Common myeloid progenitor, CD34-positive (primary cell): ENCODE data around the gene FOXF2.
A peak's percentile ranks its signal among the peaks of the same experiment; 100 is the strongest.

Experiments used
- CTCF ChIA-PET: fragments of 350-600 bp; sonication (Branson Sonifier 250); formaldehyde crosslinking; loops from one replicate; lab custom pipeline; 2021; ENCODE audit warnings: antibody characterized with exemption; lab: Charles Lee
- POLR2A ChIA-PET: fragments of 350-600 bp; sonication (Branson Sonifier 250); formaldehyde crosslinking; loops from one replicate; lab custom pipeline; 2021; ENCODE audit warnings: antibody characterized with exemption; lab: Charles Lee
- DNase-seq, 3 donors: peaks; one replicate each; pipeline versions ENCODE4 v3.0.0 to v3.0.0-alpha.2; 2013
- H3K27ac ChIP-seq, 2 experiments: 1 replicate in 1 of 2; 2 replicates in 1 of 2; pipeline ENCODE4 v1.7.0; 2013; ENCODE audit warnings: inconsistent platforms in 2 of 2, low read length in 2 of 2, mild to moderate bottlenecking in 2 of 2, low read depth in 1 of 2, moderate library complexity in 1 of 2; ENCODE audit not compliant: severe bottlenecking in 2 of 2, insufficient read depth in 1 of 2, poor library complexity in 1 of 2
- H3K27me3 ChIP-seq, 5 experiments: replicated peaks in 2 of 5; 1 replicate in 3 of 5; 2 replicates in 2 of 5; pipeline versions ENCODE4 v1.6.1 to v1.7.0; 2013; ENCODE audit warnings: low read length in 4 of 5, mild to moderate bottlenecking in 2 of 5, moderate library complexity in 2 of 5, inconsistent platforms in 1 of 5; ENCODE audit not compliant: insufficient read depth in 5 of 5, control insufficient read depth in 4 of 5
- H3K36me3 ChIP-seq, 4 experiments: 1 replicate in 2 of 4; 2 replicates in 2 of 4; pipeline versions ENCODE4 v1.6.1 to v1.7.0; 2013; ENCODE audit warnings: low read length in 3 of 4, control low read depth in 1 of 4, mild to moderate bottlenecking in 1 of 4; ENCODE audit not compliant: control insufficient read depth in 4 of 4, insufficient read depth in 4 of 4
- H3K4me1 ChIP-seq, 4 experiments: 1 replicate in 3 of 4; 2 replicates in 1 of 4; pipeline versions ENCODE4 v1.6.1 to v1.7.1; 2013; ENCODE audit warnings: low read length in 3 of 4, mild to moderate bottlenecking in 3 of 4, control low read depth in 1 of 4, inconsistent platforms in 1 of 4, moderate library complexity in 1 of 4; ENCODE audit not compliant: control insufficient read depth in 4 of 4, insufficient read depth in 4 of 4; ENCODE audit errors: control extremely low read depth in 1 of 4
- H3K4me3 ChIP-seq, 7 experiments: 1 replicate in 4 of 7; 2 replicates in 3 of 7; pipeline versions ENCODE4 v1.5.1 to v1.7.0; 2013; ENCODE audit warnings: mild to moderate bottlenecking in 7 of 7, low read length in 6 of 7, moderate library complexity in 6 of 7, inconsistent platforms in 2 of 7, low read depth in 2 of 7, control low read depth in 1 of 7; ENCODE audit not compliant: insufficient read depth in 4 of 7, control insufficient read depth in 1 of 7; ENCODE audit errors: extremely low read depth in 1 of 7
- H3K9me3 ChIP-seq, 5 experiments: 1 replicate in 4 of 5; 2 replicates in 1 of 5; pipeline versions ENCODE4 v1.6.1 to v1.7.1; 2013; ENCODE audit warnings: low read length in 4 of 5, mild to moderate bottlenecking in 2 of 5, inconsistent platforms in 1 of 5, low read depth in 1 of 5, moderate library complexity in 1 of 5; ENCODE audit not compliant: control insufficient read depth in 4 of 5, insufficient read depth in 2 of 5; ENCODE audit errors: control extremely low read depth in 1 of 5
- WGBS: methylation state at CpG from one replicate; pipeline ENCODE4 v1.1.5; 2013; ENCODE audit not compliant: insufficient coverage; 5-methylcytosine and 5-hydroxymethylcytosine counted together

FOXF2 gene

DNA sequence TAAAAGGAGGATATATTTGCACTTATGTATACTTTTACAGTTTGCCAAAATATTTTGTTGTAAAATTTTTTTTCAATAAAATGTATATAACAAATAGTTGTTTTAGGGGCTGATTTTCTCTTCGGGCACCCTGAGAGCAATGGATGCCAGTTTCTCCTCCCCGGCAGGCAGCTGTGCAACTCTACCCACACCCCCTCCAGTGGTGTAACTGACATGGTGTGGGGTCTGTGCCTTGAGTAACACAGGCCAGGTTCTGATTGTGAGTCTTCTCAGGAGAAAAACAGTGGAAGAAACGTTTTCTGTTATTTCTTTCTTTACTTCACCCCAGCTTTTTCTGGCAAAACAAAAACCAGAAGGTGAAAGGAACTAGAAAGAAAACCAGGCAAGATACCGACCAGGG is 6.1 kb downstream of the FOXF2 start:
- H3K9me3 ChIP-seq, result no peaks in the 10 kb centered on the region
- CTCF ChIA-PET, result interaction anchor here (1.9 to 5.2 kb wide), 3 partner anchors 8 to 802 kb away, joined by 6 to 41 read pairs (median 10); no protein-coding TSS in a partner anchor
- 12% methylated on average over 2 of the region's 4 CpGs for WGBS
- H3K27me3 ChIP-seq, result peaks cover 22 to 99% (median 50%) of the 10 kb centered on the region in 5 experiments
- no peak overlapping the region for H3K4me3 ChIP-seq
- no peak overlapping the region for H3K27ac ChIP-seq
- no peak for DNase-seq
- peaks cover 0 to 19% (median 9%) of the 10 kb centered on the region in 4 experiments for H3K4me1 ChIP-seq
- no peaks in the 10 kb centered on the region for H3K36me3 ChIP-seq
- POLR2A ChIA-PET, result no interaction called here

DNA sequence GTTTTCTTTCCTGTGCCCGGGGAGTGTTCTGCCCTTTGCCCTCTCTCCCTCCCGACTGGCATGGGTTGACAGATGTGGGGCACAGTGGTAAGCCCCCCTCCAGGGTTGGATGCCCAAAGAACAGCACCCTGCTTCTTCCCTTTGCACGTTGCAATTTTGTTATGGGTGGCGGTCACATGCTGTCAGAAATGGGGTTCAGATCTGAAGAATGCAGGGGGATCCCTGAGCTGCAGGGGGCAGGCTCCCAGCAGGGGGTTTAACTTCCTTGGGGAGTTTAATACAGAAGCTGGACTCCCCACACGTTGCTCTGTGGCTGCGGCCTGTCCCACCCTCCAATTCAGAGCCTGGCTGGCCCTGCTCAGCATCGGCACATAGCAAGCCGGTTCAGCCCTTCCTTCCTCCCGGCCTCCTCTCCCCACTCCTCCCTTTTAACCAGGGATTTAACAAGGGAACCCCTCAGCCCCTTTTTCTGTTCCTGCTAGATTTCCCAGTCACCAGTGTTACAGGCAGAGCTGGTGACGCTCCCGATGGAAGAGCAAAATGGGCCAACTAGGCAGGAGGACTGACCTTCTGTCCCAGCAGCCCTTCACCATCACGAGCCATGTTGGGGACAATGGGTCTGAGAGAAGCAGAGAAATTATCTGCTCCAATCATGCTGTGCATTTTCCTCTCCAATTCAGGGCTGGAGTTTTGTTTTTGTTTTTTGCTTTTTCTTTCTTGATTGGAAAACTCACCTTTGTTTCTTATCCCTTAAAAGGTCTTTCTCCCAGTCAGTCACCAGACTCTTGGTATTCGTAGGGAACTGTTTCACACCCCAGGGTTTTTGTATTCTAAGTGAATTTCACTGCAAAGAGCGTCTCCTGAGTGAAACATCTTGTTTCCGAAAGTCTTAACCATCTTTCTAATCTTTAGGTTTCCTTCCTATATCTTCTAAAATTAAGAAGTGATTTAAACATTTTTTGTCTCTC is 6.8 kb downstream of the FOXF2 start:
- no peak for DNase-seq
- Histone ChIP-seq H3K4me1 (peaks cover 0 to 17% (median 7%) of the 10 kb centered on the region in 4 experiments), H3K27me3 (peaks cover 17 to 99% (median 48%) of the 10 kb centered on the region in 5 experiments), H3K9me3 (no peaks in the 10 kb centered on the region), H3K27ac (no peak overlapping the region), H3K36me3 (no peaks in the 10 kb centered on the region), H3K4me3 (no peak overlapping the region)
- CTCF ChIA-PET, result interaction anchor here (1.0 to 5.2 kb wide), 8 partner anchors 9 to 803 kb away, joined by 3 to 41 read pairs (median 4); no protein-coding TSS in a partner anchor
- WGBS, result 31% methylated on average over 11 of the region's 15 CpGs
- POLR2A ChIA-PET, result no interaction called here

DNA sequence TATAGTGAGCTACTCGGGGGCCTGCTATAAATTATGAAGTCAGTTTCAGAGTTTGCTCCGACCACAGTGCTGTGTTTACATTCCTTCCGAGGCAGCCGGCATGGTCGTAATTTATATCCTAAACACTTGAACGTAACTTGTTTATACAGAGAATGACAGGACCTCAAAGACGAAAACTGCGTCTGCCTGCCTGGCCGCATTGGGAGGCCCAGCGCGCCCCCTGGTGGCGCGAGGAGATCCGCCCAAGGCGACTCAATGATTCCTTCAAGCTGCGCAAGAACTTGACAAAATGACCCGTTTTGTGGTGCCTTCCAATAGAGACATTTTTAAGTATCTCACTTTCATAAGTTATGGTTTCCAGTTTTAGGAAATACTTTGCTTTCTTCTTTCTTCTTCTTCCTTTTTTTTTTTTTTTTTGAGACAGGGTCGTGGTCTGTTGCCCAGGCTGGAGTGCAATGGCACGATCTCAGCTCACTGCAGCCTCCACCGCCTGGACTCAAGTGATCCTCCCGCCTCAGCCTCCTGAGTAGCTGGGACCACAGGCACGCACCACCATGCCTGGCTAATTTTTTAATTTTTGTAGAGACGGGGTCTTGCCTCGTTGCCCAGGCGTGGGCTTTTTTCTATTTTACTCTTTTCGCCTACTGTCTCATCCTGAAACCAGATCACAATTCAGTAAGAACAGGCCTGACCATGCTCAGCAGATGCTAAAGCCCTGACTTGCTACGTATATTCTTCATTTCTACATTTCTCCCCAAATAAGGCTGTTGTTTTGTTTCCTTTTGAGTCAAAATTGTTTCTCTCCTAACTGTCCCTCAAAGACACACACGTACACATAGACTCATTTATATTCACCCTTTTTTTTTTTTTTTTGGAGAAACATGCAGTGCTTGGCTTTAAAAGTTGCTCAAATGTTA is 7.8 kb downstream of the FOXF2 start:
- H3K36me3 ChIP-seq, result no peaks in the 10 kb centered on the region
- ChIA-PET CTCF (interaction anchor here (0.5 to 5.2 kb wide), 12 partner anchors 8 to 895 kb away, joined by 3 to 41 read pairs (median 3); no protein-coding TSS in a partner anchor), POLR2A (no interaction called here)
- peaks cover 15 to 99% (median 41%) of the 10 kb centered on the region in 5 experiments for H3K27me3 ChIP-seq
- no peaks in the 10 kb centered on the region for H3K9me3 ChIP-seq
- H3K4me3 ChIP-seq, result no peak overlapping the region
- DNase-seq, result peak; percentile 78 to 88 (median 86)
- H3K4me1 ChIP-seq, result peaks cover 0 to 17% (median 7%) of the 10 kb centered on the region in 4 experiments
- no peak overlapping the region for H3K27ac ChIP-seq
- 34% methylated on average over 24 of the region's 28 CpGs for WGBS

DNA sequence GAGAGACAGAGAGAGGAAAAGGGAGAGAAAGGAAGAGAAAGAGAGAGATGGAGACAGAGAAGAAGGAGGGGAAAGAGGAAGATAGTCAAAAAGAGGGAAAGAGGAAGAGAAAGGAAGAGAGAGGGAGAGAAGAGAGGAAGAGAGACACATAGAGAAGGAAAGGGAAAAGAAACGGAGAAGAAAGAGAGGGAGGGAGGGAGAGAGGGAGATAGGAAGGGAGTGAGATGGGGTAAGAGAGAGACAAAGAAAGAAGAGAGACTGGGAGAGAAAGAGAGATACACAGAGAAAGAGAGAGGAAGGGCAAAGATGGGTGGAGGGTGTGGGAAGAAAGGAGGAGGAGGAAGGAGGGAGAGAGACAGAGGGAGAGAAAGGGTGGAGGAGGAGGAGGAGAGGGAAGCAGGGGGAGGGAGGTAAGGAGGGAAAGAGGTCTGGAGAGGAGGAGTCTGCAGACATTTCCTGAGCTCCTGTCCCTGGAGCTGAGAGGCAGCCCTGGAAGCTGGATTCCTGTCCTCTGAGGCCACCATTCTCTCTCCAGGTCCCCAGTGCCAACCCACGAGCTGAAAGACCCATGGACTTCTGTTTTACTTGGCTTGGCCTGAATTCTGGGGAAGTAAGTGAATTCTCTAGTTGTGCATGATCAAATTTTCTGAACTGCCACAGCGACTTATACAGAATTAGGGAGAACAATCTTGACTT is 9.9 kb downstream of the FOXF2 start:
- H3K27me3 ChIP-seq, result peaks cover 20 to 85% (median 28%) of the 10 kb centered on the region in 5 experiments
- CTCF ChIA-PET, result interaction anchor here (1.3 kb wide), 1 partner anchor 37 kb away, joined by 4 read pairs; no protein-coding TSS in a partner anchor

DNA sequence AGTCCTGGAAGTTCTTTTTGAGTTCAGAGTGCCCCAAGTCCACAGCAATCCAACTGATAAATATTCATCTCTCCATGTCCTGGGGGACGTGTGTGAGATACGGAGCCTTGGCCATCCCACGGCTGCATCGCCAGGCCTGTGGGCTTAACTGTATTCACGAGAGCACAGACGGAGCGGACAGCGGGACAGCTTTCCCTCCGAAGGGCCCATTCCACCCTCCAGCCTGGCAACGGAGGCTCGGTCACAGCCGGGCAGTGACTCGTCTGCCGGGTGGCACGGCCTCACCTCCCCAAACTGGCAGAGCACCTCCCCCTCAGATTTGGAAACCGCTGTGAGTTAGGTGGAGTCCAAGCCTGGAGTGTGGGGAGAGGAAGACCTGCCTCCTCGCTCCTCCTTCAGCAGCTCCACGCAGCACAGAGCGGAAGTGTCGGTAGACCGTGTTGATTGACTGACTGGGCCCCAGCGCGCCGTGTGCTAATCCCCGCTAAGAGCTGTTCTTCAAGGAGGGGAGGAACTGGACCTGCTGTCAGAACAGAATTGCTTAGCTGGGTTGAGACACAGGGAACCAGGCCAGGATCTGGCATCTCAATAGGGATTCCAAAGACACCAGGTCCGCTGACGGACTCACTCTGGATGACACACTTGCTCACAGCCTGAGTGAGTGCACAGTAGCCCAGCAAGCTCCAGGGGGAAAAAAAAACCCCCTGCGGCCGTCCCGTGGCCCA is 10.9 kb downstream of the FOXF2 start:
- Histone ChIP-seq H3K36me3 (no peaks in the 10 kb centered on the region), H3K4me3 (no peak overlapping the region), H3K4me1 (peaks cover 0 to 5% (median 2%) of the 10 kb centered on the region in 4 experiments), H3K9me3 (no peaks in the 10 kb centered on the region), H3K27me3 (peaks cover 15 to 74% (median 19%) of the 10 kb centered on the region in 5 experiments), H3K27ac (no peak overlapping the region)
- 93% methylated on average over 26 of the region's 30 CpGs for WGBS
- POLR2A ChIA-PET, result no interaction called here
- DNase-seq, result no peak
- CTCF ChIA-PET, result interaction anchor here (0.8 to 1.3 kb wide), 2 partner anchors 23 to 36 kb away, joined by 3 to 4 read pairs; no protein-coding TSS in a partner anchor

More for the DNA sequence above, 9.9 kb downstream of the FOXF2 start:
- Histone ChIP-seq H3K4me3 (no peak overlapping the region), H3K4me1 (peaks cover 0 to 5% (median 2%) of the 10 kb centered on the region in 4 experiments), H3K9me3 (no peaks in the 10 kb centered on the region), H3K27ac (no peak overlapping the region), H3K36me3 (no peaks in the 10 kb centered on the region)
- no peak for DNase-seq
- 46% methylated on average over 2 of the region's 3 CpGs for whole genome bisulfite sequencing
- POLR2A ChIA-PET, result no interaction called here

DNA sequence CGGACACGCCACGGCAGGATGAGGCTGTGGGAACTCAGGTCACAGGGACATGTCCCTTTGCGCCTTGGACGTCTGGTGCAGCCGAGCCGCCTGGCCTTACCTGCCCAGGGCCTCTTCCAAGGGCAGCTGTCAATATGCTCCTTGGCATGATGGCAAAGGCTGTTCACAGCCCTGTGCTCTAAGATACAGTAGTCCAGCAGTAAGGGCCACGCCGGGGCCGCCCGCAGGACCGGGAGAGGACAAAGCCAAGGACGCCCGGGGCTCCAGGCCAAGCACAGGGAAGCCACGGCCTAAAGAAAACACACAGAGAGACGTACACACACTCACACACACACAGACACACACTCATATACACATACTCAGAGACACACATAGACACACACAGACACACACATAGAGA is 13.0 kb downstream of the FOXF2 start:
- peaks cover 0 to 2% (median 0%) of the 10 kb centered on the region in 4 experiments for H3K4me1 ChIP-seq
- H3K36me3 ChIP-seq, result no peaks in the 10 kb centered on the region
- CTCF ChIA-PET, result no interaction called here
- no peak overlapping the region for H3K27ac ChIP-seq
- POLR2A ChIA-PET, result no interaction called here
- H3K27me3 ChIP-seq, result peaks cover 6 to 59% (median 11%) of the 10 kb centered on the region in 5 experiments
- no peaks in the 10 kb centered on the region for H3K9me3 ChIP-seq
- no peak for DNase-seq
- H3K4me3 ChIP-seq, result no peak overlapping the region
- 95% methylated on average over 15 of the region's 16 CpGs for WGBS
